ENCODE results near the gene KCNAB2.

KCNAB2 gene

DNA sequence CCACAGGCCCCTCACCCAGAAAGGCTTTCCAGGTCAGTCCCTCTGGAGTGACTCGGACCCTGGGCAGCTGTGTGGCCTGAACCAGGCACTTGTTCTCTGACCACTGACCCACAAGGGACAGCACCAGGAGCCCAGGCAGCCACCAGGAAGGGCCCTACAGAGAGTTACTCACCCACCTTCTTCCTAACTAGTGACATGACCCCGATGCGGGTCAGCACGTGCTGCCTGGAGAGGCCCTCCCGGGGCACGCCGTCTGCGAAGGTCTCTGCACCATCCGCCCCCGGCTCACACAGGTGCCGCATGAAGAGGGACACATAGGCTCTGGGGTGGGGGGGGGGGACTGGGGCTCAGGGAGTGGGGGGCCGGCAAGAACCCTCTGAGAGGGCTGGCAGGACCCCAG is 78.7 kb downstream of the KCNAB2 start:
- H3K4me3 ChIP-seq (ENCODE audit: low read depth, low read length) = no peak overlapping the region
- 0 out of 2 replicates have a peak, but pooled peaks cover 2% of the 10 kb centered on the region for H3K36me3 ChIP-seq
- H3K9me3 ChIP-seq (ENCODE audit: severe bottlenecking) = no peaks in the 10 kb centered on the region
- TF ChIP-seq, protein P1, sequence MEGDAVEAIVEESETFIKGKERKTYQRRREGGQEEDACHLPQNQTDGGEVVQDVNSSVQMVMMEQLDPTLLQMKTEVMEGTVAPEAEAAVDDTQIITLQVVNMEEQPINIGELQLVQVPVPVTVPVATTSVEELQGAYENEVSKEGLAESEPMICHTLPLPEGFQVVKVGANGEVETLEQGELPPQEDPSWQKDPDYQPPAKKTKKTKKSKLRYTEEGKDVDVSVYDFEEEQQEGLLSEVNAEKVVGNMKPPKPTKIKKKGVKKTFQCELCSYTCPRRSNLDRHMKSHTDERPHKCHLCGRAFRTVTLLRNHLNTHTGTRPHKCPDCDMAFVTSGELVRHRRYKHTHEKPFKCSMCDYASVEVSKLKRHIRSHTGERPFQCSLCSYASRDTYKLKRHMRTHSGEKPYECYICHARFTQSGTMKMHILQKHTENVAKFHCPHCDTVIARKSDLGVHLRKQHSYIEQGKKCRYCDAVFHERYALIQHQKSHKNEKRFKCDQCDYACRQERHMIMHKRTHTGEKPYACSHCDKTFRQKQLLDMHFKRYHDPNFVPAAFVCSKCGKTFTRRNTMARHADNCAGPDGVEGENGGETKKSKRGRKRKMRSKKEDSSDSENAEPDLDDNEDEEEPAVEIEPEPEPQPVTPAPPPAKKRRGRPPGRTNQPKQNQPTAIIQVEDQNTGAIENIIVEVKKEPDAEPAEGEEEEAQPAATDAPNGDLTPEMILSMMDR (IDR thresholded peaks at IDR 0.05; ENCODE audit: low read depth, low read length) = no peak
- H3K27ac ChIP-seq = no peak overlapping the region
- no peaks in the 10 kb centered on the region for H3K27me3 ChIP-seq (ENCODE audit: insufficient read depth, low read depth, severe bottlenecking)
- no peak for DNase-seq

DNA sequence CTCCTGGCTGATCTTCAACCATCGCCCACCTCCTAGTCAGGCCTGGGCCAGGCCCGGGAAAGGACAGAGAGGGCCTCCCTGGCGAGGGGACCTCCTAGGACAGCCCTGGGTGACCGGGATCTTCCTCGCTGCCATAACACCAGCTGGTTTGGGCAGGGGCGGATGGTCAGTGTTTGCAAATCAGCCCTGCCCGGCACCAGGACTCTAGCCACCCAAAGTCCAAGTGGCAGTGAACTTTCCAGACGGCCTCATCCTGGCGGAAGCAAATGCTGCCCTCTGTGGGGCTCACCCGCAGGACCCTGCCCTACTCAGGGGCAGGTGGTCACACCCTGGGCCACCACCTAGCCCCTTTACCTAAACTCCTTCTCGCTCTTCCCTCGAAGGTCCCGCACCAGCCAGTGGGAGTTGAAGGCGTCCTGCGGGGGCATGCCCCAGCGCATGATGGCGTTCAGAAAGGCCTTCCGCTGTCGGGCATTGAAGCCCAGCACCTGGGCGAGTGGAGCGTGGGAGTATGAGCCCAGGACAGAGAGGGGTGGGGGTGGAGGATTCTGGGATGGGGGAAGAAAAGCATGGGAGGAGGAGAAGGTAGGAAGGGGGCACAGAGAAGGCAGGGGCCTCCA is 79.2 kb downstream of the KCNAB2 start:
- Histone ChIP-seq H3K27me3 (ENCODE audit: insufficient read depth, low read depth, severe bottlenecking) (no peaks in the 10 kb centered on the region), H3K4me3 (ENCODE audit: low read depth, low read length) (no peak overlapping the region), H3K9me3 (ENCODE audit: severe bottlenecking) (no peaks in the 10 kb centered on the region), H3K36me3 (0 out of 2 replicates have a peak, but pooled peaks cover 2% of the 10 kb centered on the region), H3K27ac (no peak overlapping the region)
- no peak for DNase-seq
- TF ChIP-seq, protein P1 (IDR thresholded peaks at IDR 0.05; ENCODE audit: low read depth, low read length) = no peak

DNA sequence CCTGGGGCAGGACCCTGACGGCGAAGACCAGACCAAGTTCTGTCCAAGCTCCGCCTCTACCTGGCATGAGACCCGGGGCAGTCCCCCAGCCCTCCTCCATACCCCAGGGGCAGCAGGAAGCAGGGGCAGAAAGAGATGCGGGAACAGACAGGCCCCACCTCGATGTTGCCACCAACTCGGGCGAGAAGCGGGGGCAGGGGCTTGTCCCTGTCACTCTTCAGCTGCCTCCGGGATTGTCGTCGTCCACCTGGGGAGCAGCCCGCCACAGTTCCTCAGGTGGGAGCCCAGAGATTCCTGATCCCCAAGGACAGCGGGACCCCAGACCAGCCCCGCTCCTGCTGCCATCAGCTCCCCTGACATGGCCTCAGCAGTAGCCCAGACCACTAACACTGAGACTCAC is 79.7 kb downstream of the KCNAB2 start:
- 0 out of 2 replicates have a peak, but pooled peaks cover 2% of the 10 kb centered on the region for H3K36me3 ChIP-seq
- no peak for DNase-seq
- no peak overlapping the region for H3K4me3 ChIP-seq (ENCODE audit: low read depth, low read length)
- TF ChIP-seq, protein P1 (IDR thresholded peaks at IDR 0.05; ENCODE audit: low read depth, low read length) = no peak
- H3K27me3 ChIP-seq (ENCODE audit: insufficient read depth, low read depth, severe bottlenecking) = no peaks in the 10 kb centered on the region
- H3K27ac ChIP-seq = no peak overlapping the region
- H3K9me3 ChIP-seq (ENCODE audit: severe bottlenecking) = no peaks in the 10 kb centered on the region

DNA sequence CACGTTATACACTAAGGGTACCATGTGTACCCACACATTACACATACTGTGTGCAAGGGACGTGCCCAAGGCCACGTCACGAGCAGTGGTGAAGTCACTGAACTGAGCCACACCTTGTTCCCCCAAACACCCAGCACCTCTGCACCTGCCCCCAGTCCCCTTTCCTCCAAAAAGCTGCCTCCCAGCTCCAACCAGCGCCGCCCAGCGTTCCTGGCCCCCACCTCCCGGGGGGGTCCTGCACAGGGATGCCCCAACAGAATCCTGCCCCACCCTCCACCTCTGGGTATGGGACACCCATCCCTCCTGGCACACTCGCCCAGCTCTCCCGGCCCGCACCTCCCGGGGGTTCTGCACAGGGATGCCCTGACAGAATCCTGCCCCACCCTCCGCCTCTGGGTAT is 80.3 kb downstream of the KCNAB2 start:
- TF ChIP-seq, protein P1 (IDR thresholded peaks at IDR 0.05; ENCODE audit: low read depth, low read length) = no peak
- no peak for DNase-seq
- H3K27ac ChIP-seq = no peak overlapping the region

DNA sequence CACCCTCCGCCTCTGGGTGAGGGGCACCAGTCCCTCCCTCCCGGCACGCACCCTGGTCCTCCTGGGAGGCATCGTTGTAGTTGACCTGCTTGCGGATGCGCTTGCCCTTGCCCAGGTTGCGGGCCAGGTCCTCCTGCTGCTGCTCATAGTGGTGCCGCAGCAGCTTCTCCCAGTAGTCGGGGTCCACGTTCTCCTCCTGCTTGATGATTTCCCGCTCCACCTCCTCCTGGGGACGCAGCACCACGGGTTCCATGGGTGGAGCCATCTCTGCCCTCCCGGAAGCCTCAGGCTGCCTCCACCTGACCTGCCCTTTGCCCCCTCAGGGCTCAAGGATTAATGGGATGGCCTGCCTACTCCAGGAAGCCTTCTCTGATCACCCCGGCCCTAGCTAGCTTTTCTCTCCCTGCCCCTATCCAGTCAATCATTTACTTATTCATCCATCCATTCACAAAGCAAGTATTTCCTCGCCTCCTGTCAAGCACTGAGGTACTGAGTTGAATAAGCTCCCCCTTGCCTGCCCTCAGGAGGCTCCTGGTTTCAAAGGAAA is 80.9 kb downstream of the KCNAB2 start:
- TF ChIP-seq, protein P1 (IDR thresholded peaks at IDR 0.05; ENCODE audit: low read depth, low read length) = no peak
- no peak overlapping the region for H3K4me3 ChIP-seq (ENCODE audit: low read depth, low read length)
- DNase-seq = no peak
- 0 out of 2 replicates have a peak, but pooled peaks cover 2% of the 10 kb centered on the region for H3K36me3 ChIP-seq
- no peak overlapping the region for H3K27ac ChIP-seq
- no peaks in the 10 kb centered on the region for H3K9me3 ChIP-seq (ENCODE audit: severe bottlenecking)
- H3K27me3 ChIP-seq (ENCODE audit: insufficient read depth, low read depth, severe bottlenecking) = no peaks in the 10 kb centered on the region

More for the DNA sequence above, 80.3 kb downstream of the KCNAB2 start:
- 0 out of 2 replicates have a peak, but pooled peaks cover 2% of the 10 kb centered on the region for H3K36me3 ChIP-seq
- no peaks in the 10 kb centered on the region for H3K9me3 ChIP-seq (ENCODE audit: severe bottlenecking)
- no peaks in the 10 kb centered on the region for H3K27me3 ChIP-seq (ENCODE audit: insufficient read depth, low read depth, severe bottlenecking)
- no peak overlapping the region for H3K4me3 ChIP-seq (ENCODE audit: low read depth, low read length)

All from WERI-Rb-1 (cell line).